Hepatocyte (in vitro differentiated cells): Measurements from ENCODE around the gene CA11.

Experiments
- CTCF ChIP-seq: fragments of 200-600 bp; sonication (generic); IDR thresholded peaks from 2 replicates; pipeline ENCODE4 v1.5.1; 2016; ENCODE audit warnings: antibody characterized with exemption, mild to moderate bottlenecking; ENCODE audit not compliant: poor library complexity
- EZH2phosphoT487 ChIP-seq: fragments of 200-600 bp; sonication (generic); IDR thresholded peaks from one replicate; pipeline ENCODE4 v1.6.1; 2018; ENCODE audit warnings: antibody characterized with exemption, mild to moderate bottlenecking, low read depth, moderate library complexity; ENCODE audit not compliant: unreplicated experiment, severe bottlenecking

- TF ChIP-seq CTCF (no peak), EZH2phosphoT487 (no peak)
These were observed 18.1 kb downstream of the CA11 start for GRCh38 chr19:48627865-48628314.
